Peyer's patch (tissue), 4 donors: ENCODE measurements around the gene MLST8. TPM values are rescaled to one million over a fixed set of nuclear protein-coding genes. Genes with fewer than 3 reads are reported as not detected.

Experiments used
- DNase-seq, 3 donors: peaks; one replicate each; pipeline ENCODE4 v3.0.0-alpha.2; 2017 to 2019
- H3K27ac ChIP-seq, 4 donors: fragments of 200-600 bp; sonication (generic); one replicate each; pipeline ENCODE4 v1.5.1; 2016 to 2019
- H3K27me3 ChIP-seq, 2 donors: fragments of 200-600 bp; sonication (generic); one replicate each; pipeline ENCODE4 v1.5.1; 2019
- H3K36me3 ChIP-seq, 3 donors: fragments of 200-600 bp; sonication (generic); one replicate each; pipeline ENCODE4 v1.5.1; 2016 to 2019
- H3K4me1 ChIP-seq, 4 donors: fragments of 200-600 bp; sonication (generic); one replicate each; pipeline ENCODE4 v1.5.1; 2016 to 2019
- H3K4me3 ChIP-seq, 4 donors: fragments of 200-600 bp; sonication (generic); 1 replicate in 3 of 4; 2 replicates in 1 of 4; pipeline ENCODE4 v1.5.1; 2016 to 2019; ENCODE audit warnings: mild to moderate bottlenecking in 1 of 4
- H3K9me3 ChIP-seq, 4 donors: fragments of 200-600 bp; sonication (generic); one replicate each; pipeline ENCODE4 v1.5.1; 2016 to 2019; ENCODE audit warnings: mild to moderate bottlenecking in 1 of 4
- POLR2A ChIP-seq, 2 donors: fragments of 450-650 bp; IDR thresholded peaks; one replicate each; pipeline ENCODE4 v1.5.1; 2017; ENCODE audit warnings: antibody characterized with exemption in 2 of 2, mild to moderate bottlenecking in 2 of 2, moderate library complexity in 2 of 2
- total RNA-seq, 4 donors: library from RNA; depleted of rRNA; stranded (reverse); fragments of >200 nt; gene quantifications; one replicate each; pipeline ENCODE4 v1.1.0, GENCODE V29; 2016
- TF ChIP-seq, protein P1 (sequence below), 6 experiments: fragments of 450-650 bp in 4 of 6; fragments of 200-600 bp in 2 of 6; sonication (generic) in 1 of 6; IDR thresholded peaks; one replicate each; pipeline ENCODE4 v1.5.1; 2017 to 2019; ENCODE audit warnings: antibody characterized with exemption in 6 of 6, mild to moderate bottlenecking in 3 of 6, moderate library complexity in 1 of 6

Gene MLST8
- total RNA-seq, 4 donors from 2014 or later, result 45.7 to 95.7 (median 69.4) TPM

DNA sequence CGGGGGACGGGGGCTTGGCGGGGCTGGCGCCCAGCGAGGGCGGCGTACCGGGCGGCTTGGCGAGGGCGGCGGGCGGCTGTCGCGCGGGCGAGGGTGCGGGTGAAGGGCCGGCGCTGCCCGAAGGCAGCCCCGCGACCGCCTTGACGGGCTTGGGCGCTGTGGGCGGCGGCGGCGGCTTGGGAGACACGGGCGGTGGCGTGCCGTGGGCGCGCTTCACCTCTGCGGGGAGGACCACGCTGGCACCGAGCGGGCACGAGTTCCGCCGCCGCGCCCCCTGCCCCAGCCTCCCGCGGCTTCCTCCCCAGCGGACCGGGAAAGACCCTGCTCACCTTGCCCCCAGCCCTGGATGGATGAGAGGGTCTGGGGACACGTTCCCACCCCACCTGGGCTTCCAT lies 26.1 kb upstream of the MLST8 start:
- Histone ChIP-seq H3K4me1 (no peaks in the 10 kb centered on the region), H3K27ac (no peak overlapping the region), H3K36me3 (peaks cover 0 to 44% (median 0%) of the 10 kb centered on the region in 3 donors), H3K4me3 (no peak overlapping the region), H3K27me3 (no peaks in the 10 kb centered on the region), H3K9me3 (no peaks in the 10 kb centered on the region)
- DNase-seq, result no peak
- TF ChIP-seq POLR2A (IDR thresholded peaks at IDR 0.05), result no peak
- TF ChIP-seq, protein P1, sequence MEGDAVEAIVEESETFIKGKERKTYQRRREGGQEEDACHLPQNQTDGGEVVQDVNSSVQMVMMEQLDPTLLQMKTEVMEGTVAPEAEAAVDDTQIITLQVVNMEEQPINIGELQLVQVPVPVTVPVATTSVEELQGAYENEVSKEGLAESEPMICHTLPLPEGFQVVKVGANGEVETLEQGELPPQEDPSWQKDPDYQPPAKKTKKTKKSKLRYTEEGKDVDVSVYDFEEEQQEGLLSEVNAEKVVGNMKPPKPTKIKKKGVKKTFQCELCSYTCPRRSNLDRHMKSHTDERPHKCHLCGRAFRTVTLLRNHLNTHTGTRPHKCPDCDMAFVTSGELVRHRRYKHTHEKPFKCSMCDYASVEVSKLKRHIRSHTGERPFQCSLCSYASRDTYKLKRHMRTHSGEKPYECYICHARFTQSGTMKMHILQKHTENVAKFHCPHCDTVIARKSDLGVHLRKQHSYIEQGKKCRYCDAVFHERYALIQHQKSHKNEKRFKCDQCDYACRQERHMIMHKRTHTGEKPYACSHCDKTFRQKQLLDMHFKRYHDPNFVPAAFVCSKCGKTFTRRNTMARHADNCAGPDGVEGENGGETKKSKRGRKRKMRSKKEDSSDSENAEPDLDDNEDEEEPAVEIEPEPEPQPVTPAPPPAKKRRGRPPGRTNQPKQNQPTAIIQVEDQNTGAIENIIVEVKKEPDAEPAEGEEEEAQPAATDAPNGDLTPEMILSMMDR (IDR thresholded peaks at IDR 0.05), result no peak

DNA sequence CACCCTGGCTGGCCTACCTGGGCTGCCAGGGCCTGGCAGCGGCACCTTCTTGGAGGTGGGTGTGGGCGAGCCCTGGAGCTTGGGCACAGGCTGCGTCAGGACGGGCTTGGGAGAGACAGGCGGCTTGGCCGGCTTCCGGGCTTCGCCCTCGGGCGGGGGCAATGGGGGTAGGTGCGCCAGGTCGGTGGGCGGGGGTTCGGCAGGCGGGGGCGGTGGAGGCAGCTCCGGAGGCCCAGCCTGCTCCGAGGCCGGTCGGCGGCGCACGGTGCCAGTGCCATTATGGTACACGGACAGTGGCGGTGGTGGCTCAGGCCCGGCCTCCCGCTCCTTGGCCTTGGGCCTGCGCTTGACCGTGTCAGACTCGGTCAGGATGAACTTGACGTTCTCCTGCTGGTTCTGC lies 25.7 kb upstream of the MLST8 start:
- Histone ChIP-seq H3K27ac (no peak overlapping the region), H3K27me3 (no peaks in the 10 kb centered on the region), H3K4me3 (no peak overlapping the region), H3K9me3 (no peaks in the 10 kb centered on the region), H3K36me3 (peaks cover 0 to 40% (median 0%) of the 10 kb centered on the region in 3 donors), H3K4me1 (no peaks in the 10 kb centered on the region)
- DNase-seq, result no peak
- TF ChIP-seq POLR2A (IDR thresholded peaks at IDR 0.05), result no peak
- TF ChIP-seq, protein P1 (IDR thresholded peaks at IDR 0.05), result no peak

DNA sequence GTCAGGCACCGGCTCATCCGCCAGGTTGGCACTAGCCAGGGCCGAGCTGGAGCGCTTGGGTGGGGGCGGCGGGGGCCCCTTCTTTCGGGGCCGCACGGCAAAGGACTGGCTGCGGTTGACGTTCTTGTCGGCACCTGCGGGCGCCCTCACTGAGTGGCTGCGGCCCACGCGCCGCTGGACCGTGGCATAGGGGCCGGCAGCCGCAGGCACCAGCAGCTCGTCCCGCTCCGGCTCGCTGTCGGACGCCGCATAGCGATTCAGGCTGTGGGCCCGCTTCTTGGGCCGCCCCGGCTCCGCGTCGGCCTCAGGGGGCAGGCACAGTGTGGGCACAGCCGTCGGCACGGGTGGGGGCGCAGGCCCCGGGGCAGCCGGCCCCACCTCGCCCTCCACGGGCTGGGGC lies 24.8 kb upstream of the MLST8 start:
- TF ChIP-seq, protein P1 (IDR thresholded peaks at IDR 0.05), result no peak
- TF ChIP-seq POLR2A (IDR thresholded peaks at IDR 0.05), result no peak

DNA sequence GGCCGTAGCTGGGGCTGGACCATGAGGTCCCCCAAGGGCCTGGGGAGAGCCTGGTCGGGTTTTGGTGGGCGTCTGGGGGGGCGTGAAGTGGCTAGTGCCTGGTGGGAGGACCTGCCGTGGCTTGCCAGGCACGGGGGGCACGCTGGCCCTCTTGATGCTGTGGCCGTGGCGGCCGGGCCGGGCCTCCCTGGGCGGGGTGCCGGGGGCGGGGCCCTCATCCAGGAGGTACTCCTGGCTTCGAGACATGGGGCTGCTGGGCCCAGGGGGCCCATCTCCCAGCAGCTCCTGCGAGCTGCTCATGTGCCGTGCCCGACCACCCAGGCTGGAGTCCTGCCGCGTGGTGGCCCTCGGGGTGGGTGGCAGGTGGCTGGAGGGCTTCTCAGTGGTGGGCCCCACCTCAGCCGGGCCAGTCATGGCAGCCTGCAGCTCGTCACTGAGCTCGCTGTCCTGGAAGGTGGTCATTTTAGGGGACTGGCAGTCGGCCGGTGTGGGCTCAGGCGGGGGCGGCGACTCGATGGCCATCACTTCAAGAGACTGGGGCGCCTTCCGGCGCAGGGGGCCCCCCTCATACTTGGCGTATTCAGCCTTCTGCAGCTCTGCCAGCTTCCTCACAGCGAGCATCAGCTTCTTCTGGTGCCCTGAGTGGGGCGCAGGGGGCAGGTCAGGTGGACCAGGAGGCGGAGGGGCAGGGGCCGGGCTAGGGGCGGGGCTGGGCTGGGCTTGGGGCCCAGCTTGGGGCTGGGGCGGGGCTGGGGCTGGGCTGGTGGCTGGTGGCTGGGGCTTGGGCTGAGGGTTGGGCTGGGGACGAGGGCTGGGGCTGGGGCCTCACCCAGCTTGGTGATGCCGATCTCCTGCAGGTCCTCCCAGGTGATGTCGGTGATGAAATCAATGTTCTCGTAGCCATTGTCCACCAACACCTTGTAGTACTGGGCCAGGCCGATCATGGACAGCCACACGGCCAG lies 24.0 kb upstream of the MLST8 start:
- Histone ChIP-seq H3K27ac (no peak overlapping the region), H3K36me3 (peaks cover 0 to 23% (median 0%) of the 10 kb centered on the region in 3 donors), H3K27me3 (no peaks in the 10 kb centered on the region), H3K4me1 (no peaks in the 10 kb centered on the region), H3K9me3 (no peaks in the 10 kb centered on the region), H3K4me3 (no peak overlapping the region)
- TF ChIP-seq, protein P1 (IDR thresholded peaks at IDR 0.05), result no peak
- no peak for TF ChIP-seq POLR2A (IDR thresholded peaks at IDR 0.05)
- no peak for DNase-seq

More for the DNA sequence above, 24.8 kb upstream of the MLST8 start:
- no peak for DNase-seq
- Histone ChIP-seq H3K9me3 (no peaks in the 10 kb centered on the region), H3K27me3 (no peaks in the 10 kb centered on the region), H3K27ac (no peak overlapping the region), H3K4me3 (no peak overlapping the region), H3K36me3 (peaks cover 0 to 31% (median 0%) of the 10 kb centered on the region in 3 donors), H3K4me1 (no peaks in the 10 kb centered on the region)

DNA sequence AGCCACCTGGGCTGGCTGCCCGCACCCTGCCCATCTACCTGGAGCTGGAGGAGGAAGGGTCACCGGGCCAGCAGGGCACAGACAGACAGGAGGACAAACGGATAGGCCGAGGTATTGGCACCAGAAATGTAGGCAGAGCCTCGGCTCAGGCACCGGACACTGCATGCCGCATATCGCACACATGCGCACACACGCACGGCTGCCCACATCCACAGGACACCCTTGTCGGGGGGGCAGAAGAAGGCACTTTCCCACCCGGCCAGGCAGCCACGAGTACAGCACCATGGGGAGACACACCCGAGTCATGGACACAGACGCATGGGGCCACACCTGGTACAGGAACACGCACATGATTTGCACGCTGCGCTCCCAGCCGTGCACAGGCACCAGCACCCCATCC lies 23.3 kb upstream of the MLST8 start:
- H3K9me3 ChIP-seq, result no peaks in the 10 kb centered on the region
- no peaks in the 10 kb centered on the region for H3K27me3 ChIP-seq
- DNase-seq, result no peak
- peaks cover 0 to 16% (median 0%) of the 10 kb centered on the region in 3 donors for H3K36me3 ChIP-seq
- no peaks in the 10 kb centered on the region for H3K4me1 ChIP-seq
- no peak for TF ChIP-seq POLR2A (IDR thresholded peaks at IDR 0.05)
- TF ChIP-seq, protein P1 (IDR thresholded peaks at IDR 0.05), result no peak
- no peak overlapping the region for H3K27ac ChIP-seq
- H3K4me3 ChIP-seq, result no peak overlapping the region
